ENCODE measurements around the gene RSAD1. TPM values are rescaled to one million over a fixed set of nuclear protein-coding genes. Genes with fewer than 3 reads are reported as not detected.
A peak's percentile ranks its signal among the peaks of the same experiment; 100 is the strongest.

Gene RSAD1
- total RNA-seq: 10 to 100 TPM; 27.3 to 41.3 (median 30.1) TPM

DNA sequence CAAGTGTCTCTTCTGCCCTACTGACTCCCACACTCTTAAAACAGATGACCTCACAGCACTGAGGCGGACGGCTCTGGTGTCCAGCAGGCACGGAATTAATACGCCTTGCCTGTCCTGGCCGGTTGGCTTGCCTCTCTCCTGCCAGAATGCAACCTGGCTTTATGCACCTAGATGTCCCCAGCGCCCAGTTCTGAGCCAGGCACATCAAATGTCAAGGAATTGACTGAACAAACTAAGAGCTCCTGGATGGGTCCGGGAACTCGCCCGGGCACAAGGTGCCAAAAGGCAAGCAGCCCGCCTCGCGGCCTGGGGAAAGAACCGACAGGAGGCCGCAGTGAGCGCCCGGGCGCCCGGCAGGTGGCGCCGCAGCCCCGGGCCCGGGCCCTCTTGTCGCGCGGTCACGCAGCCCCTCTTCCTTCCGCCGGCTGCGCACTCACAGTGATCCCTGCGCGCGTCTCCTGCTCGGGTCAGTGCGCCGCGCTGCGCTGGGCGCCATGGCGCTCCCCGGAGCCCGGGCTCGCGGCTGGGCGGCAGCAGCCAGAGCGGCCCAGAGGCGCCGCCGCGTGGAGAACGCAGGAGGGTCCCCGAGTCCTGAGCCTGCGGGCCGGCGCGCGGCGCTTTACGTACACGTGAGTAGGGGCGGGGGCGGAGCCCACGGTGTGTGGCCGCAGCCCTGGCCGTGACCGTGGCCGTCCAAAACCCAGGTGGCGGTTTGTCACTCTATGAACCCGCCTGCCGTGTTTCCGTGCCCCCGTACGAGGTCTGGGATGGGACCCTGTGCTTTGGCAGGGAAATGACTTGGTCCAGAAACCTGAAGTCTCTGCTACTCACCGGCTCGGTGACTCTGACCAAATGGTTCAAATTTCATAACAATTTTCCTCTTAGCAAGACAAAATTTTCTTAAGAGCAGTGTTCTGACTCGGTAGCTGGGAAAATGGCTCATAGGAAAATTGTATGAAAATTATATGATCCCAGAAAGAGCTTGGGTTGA is at the start of gene RSAD1:
Gene RSAD1 (plus strand): TSS at position 470 of the 991 bp plus-strand sequence. CDS start 25 bp downstream, at position 495.
- WGBS: 1% methylated on average over 25 of the region's 75 CpGs
- Histone ChIP-seq H3K27ac (peak within 1 kb of the TSS; percentile 87), H3K9me3 (no peaks in the 10 kb centered on the region), H3K27me3 (no peaks in the 10 kb centered on the region), H3K4me3 (peak within 1 kb of the TSS; percentile 76), H3K36me3 (peaks cover 26% of the 10 kb centered on the region), H3K4me1 (peaks cover 44% of the 10 kb centered on the region)
- no peak for TF ChIP-seq EP300 (IDR thresholded peaks at IDR 0.05)
- TF ChIP-seq, protein P1, sequence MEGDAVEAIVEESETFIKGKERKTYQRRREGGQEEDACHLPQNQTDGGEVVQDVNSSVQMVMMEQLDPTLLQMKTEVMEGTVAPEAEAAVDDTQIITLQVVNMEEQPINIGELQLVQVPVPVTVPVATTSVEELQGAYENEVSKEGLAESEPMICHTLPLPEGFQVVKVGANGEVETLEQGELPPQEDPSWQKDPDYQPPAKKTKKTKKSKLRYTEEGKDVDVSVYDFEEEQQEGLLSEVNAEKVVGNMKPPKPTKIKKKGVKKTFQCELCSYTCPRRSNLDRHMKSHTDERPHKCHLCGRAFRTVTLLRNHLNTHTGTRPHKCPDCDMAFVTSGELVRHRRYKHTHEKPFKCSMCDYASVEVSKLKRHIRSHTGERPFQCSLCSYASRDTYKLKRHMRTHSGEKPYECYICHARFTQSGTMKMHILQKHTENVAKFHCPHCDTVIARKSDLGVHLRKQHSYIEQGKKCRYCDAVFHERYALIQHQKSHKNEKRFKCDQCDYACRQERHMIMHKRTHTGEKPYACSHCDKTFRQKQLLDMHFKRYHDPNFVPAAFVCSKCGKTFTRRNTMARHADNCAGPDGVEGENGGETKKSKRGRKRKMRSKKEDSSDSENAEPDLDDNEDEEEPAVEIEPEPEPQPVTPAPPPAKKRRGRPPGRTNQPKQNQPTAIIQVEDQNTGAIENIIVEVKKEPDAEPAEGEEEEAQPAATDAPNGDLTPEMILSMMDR (IDR thresholded peaks at IDR 0.05): peak; percentile 69 to 98
- TF ChIP-seq POLR2A (IDR thresholded peaks at IDR 0.05): peak; percentile 59 to 90
- peak in 1 of 3 donors; percentile 13 for TF ChIP-seq POLR2AphosphoS5 (IDR thresholded peaks at IDR 0.05)
- DNase-seq (ENCODE audit: low spot score in 2 of 2): peak; percentile 90 to 91

- peak overlapping the region; percentile 84 for H3K27ac ChIP-seq
- H3K4me3 ChIP-seq: no peak overlapping the region
- TF ChIP-seq, protein P1 (IDR thresholded peaks at IDR 0.05): no peak
- no peak for TF ChIP-seq POLR2A (IDR thresholded peaks at IDR 0.05)
- no peak for TF ChIP-seq POLR2AphosphoS5 (IDR thresholded peaks at IDR 0.05)
- no peak for TF ChIP-seq EP300 (IDR thresholded peaks at IDR 0.05)
- H3K36me3 ChIP-seq: peaks cover 8% of the 10 kb centered on the region
- no peaks in the 10 kb centered on the region for H3K9me3 ChIP-seq
- peaks cover 63% of the 10 kb centered on the region for H3K4me1 ChIP-seq
- H3K27me3 ChIP-seq: no peaks in the 10 kb centered on the region
- 83% methylated on average over 4 of the region's 4 CpGs for WGBS
- no peak for DNase-seq (ENCODE audit: low spot score in 2 of 2)
Measured at GRCh38 chr17:50429793-50430192, 48.9 kb upstream of the RSAD1 start.

- H3K27ac ChIP-seq: no peak overlapping the region
- 45% methylated on average over 4 of the region's 4 CpGs for WGBS
- H3K9me3 ChIP-seq: no peaks in the 10 kb centered on the region
- no peak overlapping the region for H3K4me3 ChIP-seq
- H3K4me1 ChIP-seq: peaks cover 50% of the 10 kb centered on the region
- DNase-seq (ENCODE audit: low spot score in 2 of 2): no peak
- TF ChIP-seq EP300 (IDR thresholded peaks at IDR 0.05) (no peak), POLR2A (IDR thresholded peaks at IDR 0.05) (no peak), POLR2AphosphoS5 (IDR thresholded peaks at IDR 0.05) (no peak)
- TF ChIP-seq, protein P1 (IDR thresholded peaks at IDR 0.05): no peak
- no peaks in the 10 kb centered on the region for H3K27me3 ChIP-seq
- H3K36me3 ChIP-seq: peaks cover 8% of the 10 kb centered on the region
Measured at GRCh38 chr17:50430821-50431618, 47.6 kb upstream of the RSAD1 start.

DNA sequence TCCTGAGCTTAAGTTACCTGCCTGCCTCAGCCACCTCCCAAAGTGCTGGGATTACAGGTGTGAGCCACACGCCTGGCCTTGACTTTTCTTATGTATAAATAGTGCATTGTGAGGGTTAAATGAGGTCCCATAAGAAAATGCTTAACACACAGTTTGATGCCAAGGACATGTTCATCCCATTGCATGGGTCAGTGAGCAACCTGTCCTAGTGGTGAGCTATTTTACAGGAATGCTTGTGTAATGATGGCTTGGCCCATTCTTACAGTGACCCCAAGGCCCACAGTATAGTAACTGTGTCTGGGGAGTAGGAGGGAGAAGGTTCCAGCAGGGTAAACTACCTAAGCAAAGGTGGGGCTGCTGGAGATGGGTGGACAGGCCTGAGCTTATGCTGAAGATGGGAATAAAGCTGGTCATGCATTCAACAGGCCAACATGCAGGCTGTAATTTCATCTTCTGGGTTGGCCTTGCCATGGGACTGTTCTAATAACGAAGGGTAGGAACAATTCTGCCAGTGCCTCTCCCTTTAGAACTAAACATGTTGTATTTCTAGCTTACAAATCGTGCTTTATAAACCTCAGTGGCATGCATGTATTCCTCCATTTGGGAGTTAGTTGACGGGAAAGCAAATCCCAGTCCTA is 46.4 kb upstream of the RSAD1 start:
- TF ChIP-seq EP300 (IDR thresholded peaks at IDR 0.05) (no peak), POLR2AphosphoS5 (IDR thresholded peaks at IDR 0.05) (no peak), POLR2A (IDR thresholded peaks at IDR 0.05) (no peak)
- TF ChIP-seq, protein P1 (IDR thresholded peaks at IDR 0.05): no peak
- H3K4me3 ChIP-seq: no peak overlapping the region
- WGBS: 95% methylated on average over 4 of the region's 4 CpGs
- peaks cover 8% of the 10 kb centered on the region for H3K36me3 ChIP-seq
- H3K4me1 ChIP-seq: peaks cover 38% of the 10 kb centered on the region
- H3K27me3 ChIP-seq: no peaks in the 10 kb centered on the region
- no peak for DNase-seq (ENCODE audit: low spot score in 2 of 2)
- H3K9me3 ChIP-seq: no peaks in the 10 kb centered on the region
- no peak overlapping the region for H3K27ac ChIP-seq

Data from suprapubic skin (tissue), 4 donors.